Superior temporal gyrus (tissue), 1 donor: ENCODE results near the gene RBM8A.
"Not testable (repeated sequence)": the region's sequence is repeated elsewhere in the genome, so short reads cannot be mapped to it uniquely, and the experiment has no call there.

ENCODE experiments used
- DNase-seq: peaks from one replicate; pipeline ENCODE4 v3.0.0-alpha.2; 2016; ENCODE audit errors: extremely low spot score

The RBM8A gene

GRCh38 chr1:145956781-145957442 lies 29.6 kb upstream of the RBM8A start:
- peak; percentile 62 for DNase-seq

GRCh38 chr1:145956361-145956760 lies 29.1 kb upstream of the RBM8A start:
- DNase-seq = no peak

- peak; percentile 29 for DNase-seq
Measured at GRCh38 chr1:145955436-145955835, 28.2 kb upstream of the RBM8A start.

- no peak for DNase-seq
Measured at GRCh38 chr1:145953861-145954260, 26.6 kb upstream of the RBM8A start.

- no peak for DNase-seq
Measured at GRCh38 chr1:145952903-145953302, 25.6 kb upstream of the RBM8A start.

- no peak for DNase-seq
Measured at GRCh38 chr1:145951526-145951925, 24.2 kb upstream of the RBM8A start.

DNA sequence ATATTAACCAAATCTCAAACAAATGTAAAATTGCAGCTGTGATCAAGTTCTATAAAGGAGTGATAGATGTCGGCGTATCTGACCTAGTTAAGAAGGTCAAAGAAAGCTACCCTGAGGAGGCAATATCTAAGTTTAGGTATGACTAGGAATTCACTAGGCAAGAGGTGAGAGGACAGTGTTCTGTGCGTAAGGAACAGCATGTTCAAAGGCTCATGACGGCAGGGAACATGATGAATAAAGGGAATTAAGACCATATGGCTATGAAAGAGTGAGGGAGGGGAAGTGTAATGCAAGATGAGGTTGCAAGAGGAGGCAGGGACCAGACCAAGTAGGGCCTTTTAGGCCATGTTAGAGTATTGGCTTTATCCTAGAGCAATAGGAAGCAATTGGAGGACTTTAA lies 21.9 kb upstream of the RBM8A start:
- DNase-seq = no peak

DNA sequence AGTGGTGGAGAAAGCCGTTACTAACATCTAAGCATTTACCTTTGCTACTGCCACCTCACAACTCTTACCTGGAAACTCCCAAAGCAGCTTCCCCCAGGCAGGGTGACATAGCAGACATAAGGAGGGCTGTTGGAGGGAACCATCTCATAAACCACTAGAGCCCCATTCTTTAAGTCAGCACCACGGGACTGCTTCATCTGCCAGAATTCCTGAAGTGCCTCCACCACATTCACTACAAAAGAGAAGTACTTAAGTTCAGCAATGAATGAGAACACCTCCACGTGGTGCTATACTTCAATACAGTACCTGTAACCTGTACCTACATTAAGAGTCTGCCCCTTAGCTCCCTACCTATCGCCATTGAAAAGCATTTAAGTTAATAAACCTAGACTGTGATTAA lies 20.3 kb upstream of the RBM8A start:
- DNase-seq = no peak

- no peak for DNase-seq
Measured at GRCh38 chr1:145946477-145946986, 19.2 kb upstream of the RBM8A start.

- no peak for DNase-seq
Measured at GRCh38 chr1:145944532-145944931, 17.2 kb upstream of the RBM8A start.

GRCh38 chr1:145942871-145943270 lies 15.6 kb upstream of the RBM8A start:
- no peak for DNase-seq

DNA sequence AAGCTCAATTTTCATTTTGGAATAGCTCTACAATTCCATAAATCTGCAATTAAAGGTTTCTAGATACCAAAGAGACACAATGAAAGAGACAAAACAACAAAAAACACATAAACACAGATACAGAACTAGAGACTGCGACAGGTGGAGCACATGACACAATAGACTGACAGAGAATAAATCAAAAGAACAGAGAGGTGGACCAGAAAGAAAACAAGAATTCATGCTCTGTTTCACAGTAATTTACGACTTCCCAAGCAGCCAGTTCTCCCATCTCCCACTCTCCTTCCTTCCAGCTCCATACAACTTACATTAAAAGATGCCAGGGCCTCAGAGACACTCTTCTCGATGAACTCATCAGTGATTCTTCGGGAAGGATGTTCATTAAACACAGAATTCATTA lies 15.1 kb upstream of the RBM8A start:
- DNase-seq = no peak

- DNase-seq = no peak
Measured at GRCh38 chr1:145937436-145937835, 10.2 kb upstream of the RBM8A start.

DNA sequence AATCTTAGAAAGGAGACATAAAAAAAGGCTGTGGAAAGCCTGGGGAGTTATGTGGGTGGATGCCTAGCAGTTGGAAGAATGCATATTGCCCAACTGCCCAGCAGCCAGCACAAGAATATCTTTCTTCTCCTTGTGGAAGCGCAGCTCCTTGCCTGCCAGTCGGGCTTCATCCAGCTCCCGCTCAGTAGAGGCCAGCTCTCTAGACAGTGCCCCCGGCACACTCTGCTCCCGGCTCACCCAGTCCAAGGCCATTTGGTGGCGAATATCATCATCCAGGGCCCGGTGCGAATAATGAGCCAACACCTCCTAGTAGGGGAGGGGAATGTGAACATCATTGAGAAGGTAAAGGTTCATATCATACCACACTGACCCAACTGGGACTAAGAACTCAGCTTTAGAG lies 9.0 kb upstream of the RBM8A start:
- DNase-seq = no peak

- DNase-seq = no peak
Measured at GRCh38 chr1:145935708-145936107, 8.4 kb upstream of the RBM8A start.

GRCh38 chr1:145932522-145933009 lies 5.3 kb upstream of the RBM8A start:
- not testable (repeated sequence) for DNase-seq

DNA sequence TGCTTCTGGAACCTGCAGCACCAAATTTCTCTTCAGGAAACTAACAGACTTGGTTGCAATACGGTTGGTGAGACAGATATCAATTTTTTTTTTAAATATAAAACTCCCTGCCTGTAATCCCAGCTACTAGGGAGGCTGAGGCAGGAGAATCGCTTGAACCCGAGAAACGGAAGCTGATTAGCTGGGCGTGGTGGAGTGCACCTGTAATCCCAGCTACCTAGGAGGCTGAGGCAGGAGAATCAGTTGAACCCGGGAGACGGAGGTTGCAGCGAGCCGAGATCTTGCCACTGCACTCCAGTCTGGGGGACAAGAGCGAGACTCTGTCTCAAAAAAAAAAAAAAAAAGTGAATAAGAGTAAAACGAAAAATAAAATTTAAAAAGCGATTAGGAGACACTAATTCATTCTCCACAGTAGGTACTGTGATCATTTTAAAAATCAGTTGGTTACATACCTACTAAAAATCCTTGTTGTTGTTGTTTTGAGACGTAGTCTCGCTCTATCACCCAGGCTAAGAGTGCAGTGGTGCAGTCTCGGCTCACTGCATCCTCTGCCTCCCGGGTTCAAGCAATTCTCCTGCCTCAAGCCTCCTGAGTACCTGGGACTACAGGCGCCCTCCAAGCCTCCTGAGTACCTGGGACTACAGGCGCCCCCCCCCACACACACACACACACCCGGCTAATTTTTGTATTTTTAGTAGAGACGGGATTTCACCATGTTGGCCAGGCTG lies 796 bp upstream of the RBM8A start:
- no peak for DNase-seq

- DNase-seq = no peak
Measured at GRCh38 chr1:145926686-145927062, 610 bp downstream of the RBM8A start.

DNA sequence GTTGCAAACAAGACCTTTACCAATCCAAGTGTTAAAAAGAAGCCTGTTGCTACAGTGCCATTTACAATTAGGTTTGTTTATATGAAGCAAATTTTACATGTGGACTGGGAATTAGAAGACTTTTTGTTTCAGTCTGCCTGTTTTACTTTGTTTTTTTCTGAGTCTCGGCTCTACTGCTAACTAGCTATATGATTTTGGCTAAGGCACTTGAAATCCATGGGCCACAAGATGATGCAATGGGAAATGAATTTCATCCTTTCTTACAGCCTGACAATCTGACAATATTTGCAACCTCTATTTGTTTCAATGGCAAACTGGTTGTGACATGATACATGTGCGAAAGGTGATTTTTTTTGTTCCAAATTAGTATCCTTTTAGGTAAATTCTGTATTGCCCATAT lies 5.0 kb downstream of the RBM8A start:
- no peak for DNase-seq

DNA sequence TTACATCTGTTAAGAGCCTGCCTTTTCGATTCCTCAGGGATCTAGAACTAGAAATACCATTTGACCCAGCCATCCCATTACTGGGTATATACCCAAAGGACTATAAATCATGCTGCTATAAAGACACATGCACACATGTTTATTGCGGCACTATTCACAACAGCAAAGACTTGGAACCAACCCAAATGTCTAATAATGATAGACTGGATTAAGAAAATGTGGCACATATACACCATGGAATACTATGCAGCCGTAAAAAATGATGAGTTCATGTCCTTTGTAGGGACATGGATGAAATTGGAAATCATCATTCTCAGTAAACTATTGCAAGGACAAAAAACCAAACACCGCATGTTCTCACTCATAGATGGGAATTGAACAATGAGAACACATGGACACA lies 7.0 kb downstream of the RBM8A start:
- not testable (repeated sequence) for DNase-seq

DNA sequence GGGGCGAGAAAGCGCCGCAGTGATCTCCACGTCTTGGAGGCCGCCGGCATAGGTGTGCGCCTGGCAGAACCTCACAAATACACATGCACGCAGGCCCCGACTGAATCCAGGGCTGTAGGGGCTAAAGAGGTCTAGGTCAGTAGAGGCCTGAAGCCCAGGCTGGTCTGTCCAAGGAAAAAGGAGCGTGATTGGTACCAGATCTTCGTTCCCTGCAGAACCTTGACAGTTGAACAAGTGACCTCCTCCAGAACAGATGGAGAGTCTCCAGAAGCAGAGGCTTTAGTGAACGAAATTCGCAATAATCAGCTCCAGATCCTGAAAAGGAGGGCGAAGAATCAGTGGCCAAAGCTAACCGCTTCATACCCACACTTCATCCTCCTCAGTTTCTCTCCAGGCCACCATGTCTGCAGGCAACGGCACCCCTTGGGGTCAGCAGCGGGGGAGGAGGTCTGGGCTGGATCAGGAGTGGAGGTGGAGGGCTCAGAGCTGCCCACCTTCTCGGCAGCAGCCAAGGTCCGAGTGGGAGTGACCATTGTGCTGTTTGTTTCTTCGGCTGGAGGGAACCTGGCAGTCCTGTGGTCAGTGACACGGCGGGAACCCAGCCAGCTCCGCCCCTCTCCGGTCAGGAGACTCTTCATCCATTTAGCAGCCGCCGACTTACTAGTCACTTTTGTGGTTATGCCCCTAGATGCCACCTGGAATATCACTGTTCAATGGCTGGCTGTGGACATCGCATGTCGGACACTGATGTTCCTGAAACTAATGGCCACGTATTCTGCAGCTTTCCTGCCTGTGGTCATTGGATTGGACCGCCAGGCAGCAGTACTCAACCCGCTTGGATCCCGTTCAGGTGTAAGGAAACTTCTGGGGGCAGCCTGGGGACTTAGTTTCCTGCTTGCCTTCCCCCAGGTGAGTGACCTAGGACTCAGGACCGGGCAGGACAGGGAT lies 8.0 kb downstream of the RBM8A start:
- DNase-seq = no peak
